IMR-90 (cell line): Measurements from ENCODE around the gene C5. TPM values are rescaled to one million over a fixed set of nuclear protein-coding genes. Genes with fewer than 3 reads are reported as not detected.

Experiments
- ATAC-seq: fragments of 200-7000 bp; cut with Tn5 transposase; 2 replicates; pipeline ENCODE4 v1.9.1; 2020; ENCODE audit warnings: low read depth, mild to moderate bottlenecking, moderate library complexity
- BruUV-seq: library from RNA; stranded (reverse); fragments of 400-500 nt; replicated peaks from 2 replicates; lab custom pipeline; 2021; lab: Mats Ljungman, UMichigan
- CTCF ChIA-PET: fragments of 300-600 bp; formaldehyde crosslinking; extraction: SDS; loops from one replicate; lab custom pipeline; 2021; ENCODE audit warnings: antibody characterized with exemption; lab: Yijun Ruan, JAX
- POLR2A ChIA-PET: fragments of 300-600 bp; sonication (Branson Sonifier 250); formaldehyde crosslinking; loops from one replicate; lab custom pipeline; 2022; ENCODE audit warnings: antibody characterized with exemption; ENCODE audit not compliant: unreplicated experiment; lab: Charles Lee
- DNase-seq: peaks from one replicate; pipeline ENCODE4 v3.0.0; 2013
- H2AFZ ChIP-seq: replicated peaks from 2 replicates; pipeline ENCODE3; 2013; ENCODE audit warnings: low read length, mild to moderate bottlenecking; ENCODE audit not compliant: poor library complexity
- H2AK5ac ChIP-seq: 2 replicates; pipeline ENCODE4 v1.6.1; 2013; ENCODE audit warnings: low read depth, low read length, inconsistent platforms
- H2AK9ac ChIP-seq: replicated peaks from 2 replicates; pipeline ENCODE3; 2013; ENCODE audit warnings: mild to moderate bottlenecking, low read depth, low read length, moderate library complexity; ENCODE audit not compliant: poor library complexity
- H2BK120ac ChIP-seq: 2 replicates; pipeline ENCODE4 v1.6.1; 2013; ENCODE audit warnings: low read depth, low read length, inconsistent platforms
- H2BK15ac ChIP-seq: 3 replicates; pipeline ENCODE4 v1.6.1; 2013; ENCODE audit warnings: low read depth, low read length, inconsistent platforms
- H2BK20ac ChIP-seq: 2 replicates; pipeline ENCODE4 v1.6.1; 2013; ENCODE audit warnings: low read depth, mild to moderate bottlenecking, inconsistent platforms, low read length, moderate library complexity
- H2BK5ac ChIP-seq: 2 replicates; pipeline ENCODE4 v1.6.1; 2013; ENCODE audit warnings: mild to moderate bottlenecking, low read depth, low read length, inconsistent platforms; ENCODE audit not compliant: poor library complexity, severe bottlenecking
- H3K14ac ChIP-seq: replicated peaks from 2 replicates; pipeline ENCODE4 v1.6.1; 2013; ENCODE audit warnings: low read depth, low read length, inconsistent platforms
- H3K18ac ChIP-seq: 2 replicates; pipeline ENCODE4 v1.6.1; 2013; ENCODE audit warnings: low read depth, low read length, control low read depth
- H3K23ac ChIP-seq: 2 replicates; pipeline ENCODE4 v1.6.1; 2013; ENCODE audit warnings: low read depth, low read length, inconsistent platforms
- H3K27ac ChIP-seq: 2 replicates; pipeline ENCODE4 v1.5.1; 2013; ENCODE audit warnings: mild to moderate bottlenecking, control low read depth, low read length; ENCODE audit not compliant: insufficient read depth
- H3K27me3 ChIP-seq: 2 replicates; pipeline ENCODE4 v1.6.1; 2013; ENCODE audit warnings: low read length; ENCODE audit not compliant: control insufficient read depth, insufficient read depth
- H3K36me3 ChIP-seq: 2 replicates; pipeline ENCODE4 v1.6.1; 2013; ENCODE audit warnings: low read length, mixed read lengths; ENCODE audit not compliant: control insufficient read depth, insufficient read depth
- H3K4ac ChIP-seq: 2 replicates; pipeline ENCODE4 v1.6.1; 2013; ENCODE audit warnings: low read depth, low read length, inconsistent platforms
- H3K4me1 ChIP-seq: 2 replicates; pipeline ENCODE4 v1.6.1; 2013; ENCODE audit warnings: low read length, mixed read lengths; ENCODE audit not compliant: control insufficient read depth, insufficient read depth
- H3K4me2 ChIP-seq: 2 replicates; pipeline ENCODE4 v1.6.1; 2013; ENCODE audit warnings: low read depth, mild to moderate bottlenecking, control low read depth, low read length, moderate library complexity
- H3K4me3 ChIP-seq: 2 replicates; pipeline ENCODE4 v1.5.1; 2013; ENCODE audit warnings: low read depth, mild to moderate bottlenecking, control low read depth, low read length, moderate library complexity; ENCODE audit not compliant: insufficient read depth
- H3K56ac ChIP-seq: 2 replicates; pipeline ENCODE4 v1.6.1; 2013; ENCODE audit warnings: low read length, inconsistent platforms; ENCODE audit not compliant: insufficient read depth; ENCODE audit errors: extremely low read depth
- H3K79me1 ChIP-seq, 2 experiments: 2 replicates each; pipeline ENCODE4 v1.6.1; 2013; ENCODE audit warnings: low read length in 2 of 2, inconsistent platforms in 1 of 2, low read depth in 1 of 2
- H3K9ac ChIP-seq: 2 replicates; pipeline ENCODE4 v1.6.1; 2013; ENCODE audit warnings: low read depth, low read length, control low read depth
- H3K9me1 ChIP-seq: 2 replicates; pipeline ENCODE4 v1.6.1; 2013; ENCODE audit warnings: low read length, inconsistent platforms; ENCODE audit not compliant: insufficient read depth
- H3K9me3 ChIP-seq: 2 replicates; pipeline ENCODE4 v1.6.1; 2013; ENCODE audit warnings: low read length; ENCODE audit not compliant: control insufficient read depth, insufficient read depth
- H4K20me1 ChIP-seq: 2 replicates; pipeline ENCODE4 v1.6.1; 2013; ENCODE audit warnings: low read length, inconsistent platforms; ENCODE audit not compliant: insufficient read depth
- H4K5ac ChIP-seq: 2 replicates; pipeline ENCODE4 v1.6.1; 2013; ENCODE audit warnings: mild to moderate bottlenecking, low read depth, low read length, control low read depth
- H4K8ac ChIP-seq, 2 experiments: 2 replicates each; pipeline ENCODE4 v1.6.1; 2013; ENCODE audit warnings: low read depth in 2 of 2, low read length in 2 of 2, control low read depth in 1 of 2, inconsistent platforms in 1 of 2
- H4K91ac ChIP-seq: 2 replicates; pipeline ENCODE4 v1.6.1; 2013; ENCODE audit warnings: low read depth, low read length, inconsistent platforms; ENCODE audit not compliant: insufficient read depth
- BHLHE40 ChIP-seq: fragments of 150-350 bp; IDR thresholded peaks from 2 replicates; pipeline ENCODE4 v1.6.1; 2016; ENCODE audit warnings: mild to moderate bottlenecking, low read depth, low read length
- CEBPB ChIP-seq: IDR thresholded peaks from 2 replicates; pipeline ENCODE4 v1.6.1; 2012; ENCODE audit warnings: low read depth, low read length, improper control_type of control experiment
- CHD1 ChIP-seq: IDR thresholded peaks from 2 replicates; pipeline ENCODE4 v1.6.1; 2012; ENCODE audit warnings: low read depth, low read length, improper control_type of control experiment
- CTCF ChIP-seq: conservative IDR thresholded peaks from 2 replicates; pipeline ENCODE4 v1.5.1; 2012; ENCODE audit warnings: mild to moderate bottlenecking, low read depth, low read length, improper control_type of control experiment
- ELK1 ChIP-seq: fragments of 150-350 bp; IDR thresholded peaks from 2 replicates; pipeline ENCODE4 v1.6.1; 2016; ENCODE audit warnings: low read depth, mild to moderate bottlenecking, low read length, moderate library complexity, borderline replicate concordance
- FOS ChIP-seq: fragments of 150-350 bp; IDR thresholded peaks from 2 replicates; pipeline ENCODE4 v1.6.1; 2016; ENCODE audit warnings: low read depth, low read length
- MAFK ChIP-seq: IDR thresholded peaks from 2 replicates; pipeline ENCODE4 v1.6.1; 2012; ENCODE audit warnings: low read depth, low read length, improper control_type of control experiment
- MAZ ChIP-seq: IDR thresholded peaks from 2 replicates; pipeline ENCODE4 v1.6.1; 2012; ENCODE audit warnings: low read depth, mild to moderate bottlenecking, low read length, improper control_type of control experiment, moderate library complexity, borderline replicate concordance
- MXI1 ChIP-seq: IDR thresholded peaks from 2 replicates; pipeline ENCODE4 v1.6.1; 2012; ENCODE audit warnings: low read depth, mild to moderate bottlenecking, low read length, moderate library complexity, borderline replicate concordance
- NFE2L2 ChIP-seq: fragments of 150-350 bp; IDR thresholded peaks from 2 replicates; pipeline ENCODE4 v1.6.1; 2016; ENCODE audit warnings: low read depth, mild to moderate bottlenecking, low read length
- POLR2A ChIP-seq: IDR thresholded peaks from 2 replicates; pipeline ENCODE4 v1.6.1; 2012; ENCODE audit warnings: mild to moderate bottlenecking, low read depth, low read length
- RAD21 ChIP-seq: IDR thresholded peaks from 2 replicates; pipeline ENCODE4 v1.6.1; 2012; ENCODE audit warnings: low read length, improper control_type of control experiment
- RCOR1 ChIP-seq: IDR thresholded peaks from 2 replicates; pipeline ENCODE4 v1.6.1; 2012; ENCODE audit warnings: mild to moderate bottlenecking, low read length, improper control_type of control experiment; ENCODE audit not compliant: insufficient replicate concordance
- SMC3 ChIP-seq: fragments of 150-350 bp; IDR thresholded peaks from 2 replicates; pipeline ENCODE4 v1.6.1; 2016; ENCODE audit warnings: low read depth, mild to moderate bottlenecking, antibody characterized with exemption, low read length, moderate library complexity
- USF2 ChIP-seq: fragments of 150-350 bp; IDR thresholded peaks from 2 replicates; pipeline ENCODE4 v1.6.1; 2017; ENCODE audit warnings: mild to moderate bottlenecking, antibody characterized with exemption, low read length, low read depth
- WGBS, 2 experiments: methylation state at CpG; one replicate each; pipeline versions ENCODE4 v1.1.5 to v1.1.7; 2013; ENCODE audit warnings: missing lambda C conversion rate in 2 of 2; ENCODE audit not compliant: insufficient read length in 1 of 2; ENCODE audit errors: extremely low coverage in 2 of 2; 5-methylcytosine and 5-hydroxymethylcytosine counted together
- dilution Hi-C: fragments of 300-500 bp; cut with HindIII; formaldehyde crosslinking; loops from one replicate; pipeline ENCODE4 v1.14.3; 2018; ENCODE audit warnings: low sequenced_read_pairs; ENCODE audit not compliant: unreplicated experiment
- in situ Hi-C: fragments of 300-500 bp; cut with MboI; formaldehyde crosslinking; loops from 3 replicates; pipeline ENCODE4 v1.14.3; 2019; ENCODE audit warnings: low sequenced_read_pairs, inconsistent platforms, mixed read lengths
- intact Hi-C: fragments of 100-400 bp; cut with micrococcal nuclease; formaldehyde crosslinking; loops from 2 replicates; pipeline ENCODE4 v1.10.0; 2022
- polyA plus RNA-seq, 3 experiments: library from polyadenylated mRNA; depleted of rRNA; stranded (reverse); fragments of >200 nt; gene quantifications; 2 replicates each; pipeline ENCODE4 v1.2.3, GENCODE V29; 2012; ENCODE audit warnings: low replicate concordance in 1 of 3
- total RNA-seq: library from RNA; depleted of rRNA; stranded (reverse); fragments of >200 nt; gene quantifications from 2 replicates; pipeline ENCODE4 v1.2.3, GENCODE V29; 2012

C5 gene
- total and polyA plus RNA-seq, 2 of the 4 experiments (the other 2 are of a cell fraction) = 1.5 to 2.3 TPM

- Histone ChIP-seq H3K36me3 (no peaks in the 10 kb centered on the region), H2BK120ac (peak overlapping the region; percentile 8; the same call in 1 of the 2 replicates), H3K4me2 (peak overlapping the region; percentile 66), H3K23ac (no peak overlapping the region), H2BK20ac (peak overlapping the region; percentile 9), H2AFZ (no peak overlapping the region), H3K9me1 (no peaks in the 10 kb centered on the region), H3K9ac (no peak overlapping the region), H2AK5ac (no peak overlapping the region), H4K8ac (peak overlapping the region in 1 of 2 experiments; percentile 12; a peak in 1 of 4 replicates), H3K56ac (no peak overlapping the region), H3K27ac (no peak overlapping the region), H4K5ac (no peak overlapping the region), H3K14ac (no peak overlapping the region), H3K18ac (peak overlapping the region; percentile 40; the same call in 1 of the 2 replicates), H2BK15ac (no peak overlapping the region; the same call in 2 of the 3 replicates), H3K4ac (no peak overlapping the region; the same call in 1 of the 2 replicates), H2AK9ac (no peak overlapping the region), H3K4me3 (no peak overlapping the region), H3K4me1 (peaks cover 6% of the 10 kb centered on the region), H3K27me3 (no peaks in the 10 kb centered on the region), H3K79me1 (no peaks in the 10 kb centered on the region), H4K20me1 (no peaks in the 10 kb centered on the region), H2BK5ac (no peak overlapping the region), H4K91ac (peak overlapping the region; percentile 24; the same call in 1 of the 2 replicates), H3K9me3 (no peaks in the 10 kb centered on the region)
- in situ Hi-C loops (loop anchor here (25.0 kb wide), 1 partner anchor 404 kb away; no protein-coding TSS in a partner anchor), dilution Hi-C loops (no loop called here), intact Hi-C loops (loop anchor here (5.0 kb wide), 1 partner anchor 214 kb away; no protein-coding TSS in a partner anchor)
- DNase-seq (no peak), ATAC-seq (no peak)
- no CpG with 5 or more reads among the region's 3 CpGs for WGBS, 2 experiments
- BruUV-seq = no TSS peak
- CTCF ChIA-PET = interaction anchor here (0.6 to 4.1 kb wide), 2 partner anchors 76 to 221 kb away, joined by 6 to 25 read pairs; no protein-coding TSS in a partner anchor
- POLR2A ChIA-PET = no interaction called here
- TF ChIP-seq CTCF (no peak), BHLHE40 (no peak), FOS (no peak), NFE2L2 (no peak), MAZ (no peak), USF2 (no peak), RAD21 (no peak), MAFK (no peak), CHD1 (no peak), MXI1 (no peak), POLR2A (no peak), RCOR1 (no peak), ELK1 (no peak), SMC3 (no peak), CEBPB (no peak)
Observed at GRCh38 chr9:120983259-120983837, 66.7 kb downstream of the C5 start.
